Measurements from ENCODE around the gene BEND7. TPM values are rescaled to one million over a fixed set of nuclear protein-coding genes. Genes with fewer than 3 reads are reported as not detected.

BEND7 gene
- total RNA-seq, 1 donor from 2014 or later: 1.3 TPM

DNA sequence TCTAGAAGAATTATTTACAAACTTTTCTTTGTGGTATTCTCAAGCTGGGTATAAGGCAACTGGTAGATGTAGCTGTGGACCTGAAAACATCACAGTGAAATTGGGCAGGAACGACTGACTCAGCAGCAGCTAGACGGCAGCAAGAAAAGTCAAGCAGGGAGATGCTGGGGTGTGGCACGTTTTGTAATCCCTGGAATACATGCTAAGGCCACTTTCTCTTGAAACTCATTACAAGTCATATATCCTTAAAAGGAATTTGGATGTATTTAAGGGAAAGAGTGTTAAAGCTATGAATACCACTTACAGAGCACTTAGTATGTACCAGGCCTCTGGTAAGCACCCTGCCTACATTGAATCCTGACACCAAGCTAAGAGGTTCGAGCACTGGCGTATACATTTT is 17.4 kb downstream of the BEND7 start:
- DNase-seq (ENCODE audit: low read depth) (peak; percentile 13), FAIRE-seq (no peak)
- H3K36me3 ChIP-seq (ENCODE audit: control insufficient read depth, insufficient read depth, low read length): no peaks in the 10 kb centered on the region
- no peaks in the 10 kb centered on the region for H3K27me3 ChIP-seq (ENCODE audit: control insufficient read depth, insufficient read depth, low read length)
- no peak overlapping the region for H3K4me3 ChIP-seq (ENCODE audit: low read depth, low read length)
- TF ChIP-seq, protein P1, sequence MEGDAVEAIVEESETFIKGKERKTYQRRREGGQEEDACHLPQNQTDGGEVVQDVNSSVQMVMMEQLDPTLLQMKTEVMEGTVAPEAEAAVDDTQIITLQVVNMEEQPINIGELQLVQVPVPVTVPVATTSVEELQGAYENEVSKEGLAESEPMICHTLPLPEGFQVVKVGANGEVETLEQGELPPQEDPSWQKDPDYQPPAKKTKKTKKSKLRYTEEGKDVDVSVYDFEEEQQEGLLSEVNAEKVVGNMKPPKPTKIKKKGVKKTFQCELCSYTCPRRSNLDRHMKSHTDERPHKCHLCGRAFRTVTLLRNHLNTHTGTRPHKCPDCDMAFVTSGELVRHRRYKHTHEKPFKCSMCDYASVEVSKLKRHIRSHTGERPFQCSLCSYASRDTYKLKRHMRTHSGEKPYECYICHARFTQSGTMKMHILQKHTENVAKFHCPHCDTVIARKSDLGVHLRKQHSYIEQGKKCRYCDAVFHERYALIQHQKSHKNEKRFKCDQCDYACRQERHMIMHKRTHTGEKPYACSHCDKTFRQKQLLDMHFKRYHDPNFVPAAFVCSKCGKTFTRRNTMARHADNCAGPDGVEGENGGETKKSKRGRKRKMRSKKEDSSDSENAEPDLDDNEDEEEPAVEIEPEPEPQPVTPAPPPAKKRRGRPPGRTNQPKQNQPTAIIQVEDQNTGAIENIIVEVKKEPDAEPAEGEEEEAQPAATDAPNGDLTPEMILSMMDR (IDR thresholded peaks at IDR 0.05; ENCODE audit: insufficient read depth, low read length, severe bottlenecking): no peak

DNA sequence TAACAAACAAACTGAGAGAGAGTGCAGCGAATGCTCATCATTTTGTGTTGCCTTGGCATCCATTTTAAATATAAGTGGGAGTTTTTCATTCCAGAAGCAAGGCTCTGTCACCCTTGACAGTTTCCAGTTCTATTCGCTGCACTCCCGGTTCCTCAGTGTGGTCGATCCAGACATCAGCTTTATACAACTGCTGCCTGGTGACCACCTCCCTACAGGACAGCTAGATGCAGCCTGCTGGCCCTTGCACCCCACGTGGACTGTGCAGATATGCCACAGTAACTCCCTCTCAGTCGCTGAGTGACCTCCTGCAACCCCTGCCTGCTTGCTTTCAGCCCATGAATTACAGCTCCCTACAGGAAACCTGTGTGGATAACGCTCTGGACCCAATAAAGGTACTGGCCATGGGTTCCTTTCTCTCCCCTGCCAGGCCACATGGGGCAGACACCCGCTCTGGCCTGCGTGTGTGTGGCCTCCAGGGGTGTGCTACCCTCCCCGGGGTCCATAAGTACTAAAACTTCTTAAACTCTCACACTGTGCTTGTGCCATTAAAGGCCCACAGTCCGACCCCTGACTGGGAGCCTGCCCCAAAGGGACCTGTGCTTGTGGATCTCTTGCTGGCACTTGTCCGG is 23.6 kb downstream of the BEND7 start:
- no peaks in the 10 kb centered on the region for H3K36me3 ChIP-seq (ENCODE audit: control insufficient read depth, insufficient read depth, low read length)
- DNase-seq (ENCODE audit: low read depth): no peak
- H3K4me3 ChIP-seq (ENCODE audit: low read depth, low read length): no peak overlapping the region
- TF ChIP-seq, protein P1 (IDR thresholded peaks at IDR 0.05; ENCODE audit: insufficient read depth, low read length, severe bottlenecking): no peak
- H3K27me3 ChIP-seq (ENCODE audit: control insufficient read depth, insufficient read depth, low read length): no peaks in the 10 kb centered on the region
- no peak for FAIRE-seq

DNA sequence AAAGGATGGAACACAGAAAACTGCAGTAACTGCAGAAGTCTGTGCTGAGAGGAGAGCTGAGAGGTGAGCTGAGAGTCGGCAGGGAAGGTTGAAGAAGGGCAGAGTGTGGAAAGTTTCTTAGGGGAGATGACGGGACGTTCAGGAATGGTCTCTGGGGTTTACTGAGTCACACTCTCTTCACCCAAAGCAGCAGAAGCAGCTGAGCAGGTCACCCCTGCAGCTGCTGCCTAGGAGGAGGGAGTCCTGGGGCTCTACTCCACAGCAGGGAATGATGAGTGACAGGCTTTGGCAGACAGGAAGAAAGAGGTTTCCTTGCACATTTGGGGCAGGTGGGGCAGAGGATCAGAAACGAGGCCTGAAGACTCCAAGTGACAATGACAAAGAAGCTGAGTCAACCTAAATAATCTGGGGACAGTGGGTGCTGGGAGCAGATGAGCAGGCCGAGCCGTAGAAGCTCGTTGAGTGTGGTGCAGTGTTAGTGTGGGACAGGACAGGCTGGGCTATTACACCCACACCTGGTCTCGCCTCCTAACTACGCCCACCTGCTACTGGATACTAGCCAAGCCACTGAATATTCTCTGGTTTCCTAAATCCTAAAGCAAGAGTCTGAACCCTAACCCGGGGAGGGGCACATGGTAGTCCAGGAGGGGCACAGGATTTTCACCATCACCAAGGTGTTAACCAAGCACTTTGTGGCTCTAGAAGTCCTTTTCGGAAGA is 24.9 kb downstream of the BEND7 start:
- TF ChIP-seq, protein P1 (IDR thresholded peaks at IDR 0.05; ENCODE audit: insufficient read depth, low read length, severe bottlenecking): no peak
- no peak for FAIRE-seq
- peak; percentile 46 for DNase-seq (ENCODE audit: low read depth)
- H3K27me3 ChIP-seq (ENCODE audit: control insufficient read depth, insufficient read depth, low read length): no peaks in the 10 kb centered on the region
- H3K36me3 ChIP-seq (ENCODE audit: control insufficient read depth, insufficient read depth, low read length): no peaks in the 10 kb centered on the region
- no peak overlapping the region for H3K4me3 ChIP-seq (ENCODE audit: low read depth, low read length)

DNA sequence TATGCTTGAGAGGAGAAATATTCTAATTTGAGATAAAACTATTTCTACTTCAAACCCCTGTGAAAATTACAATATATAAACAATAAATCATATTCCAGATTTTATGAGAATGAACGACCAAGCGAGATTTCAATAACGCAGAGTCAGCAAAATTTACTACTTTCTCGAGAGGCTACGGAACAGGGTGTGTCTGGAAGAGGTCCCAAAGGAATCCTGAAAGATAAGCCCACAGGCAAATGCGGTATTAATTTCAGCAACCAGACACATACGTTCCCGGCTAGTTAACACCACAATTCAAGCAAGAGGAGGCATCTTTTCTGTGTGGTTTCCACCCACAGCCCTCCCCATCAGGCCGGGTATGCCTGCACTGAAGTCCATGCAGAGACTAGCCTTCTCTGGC is 26.4 kb downstream of the BEND7 start:
- FAIRE-seq: no peak
- DNase-seq (ENCODE audit: low read depth): no peak
- no peaks in the 10 kb centered on the region for H3K27me3 ChIP-seq (ENCODE audit: control insufficient read depth, insufficient read depth, low read length)
- H3K36me3 ChIP-seq (ENCODE audit: control insufficient read depth, insufficient read depth, low read length): no peaks in the 10 kb centered on the region
- no peak overlapping the region for H3K4me3 ChIP-seq (ENCODE audit: low read depth, low read length)
- TF ChIP-seq, protein P1 (IDR thresholded peaks at IDR 0.05; ENCODE audit: insufficient read depth, low read length, severe bottlenecking): no peak

DNA sequence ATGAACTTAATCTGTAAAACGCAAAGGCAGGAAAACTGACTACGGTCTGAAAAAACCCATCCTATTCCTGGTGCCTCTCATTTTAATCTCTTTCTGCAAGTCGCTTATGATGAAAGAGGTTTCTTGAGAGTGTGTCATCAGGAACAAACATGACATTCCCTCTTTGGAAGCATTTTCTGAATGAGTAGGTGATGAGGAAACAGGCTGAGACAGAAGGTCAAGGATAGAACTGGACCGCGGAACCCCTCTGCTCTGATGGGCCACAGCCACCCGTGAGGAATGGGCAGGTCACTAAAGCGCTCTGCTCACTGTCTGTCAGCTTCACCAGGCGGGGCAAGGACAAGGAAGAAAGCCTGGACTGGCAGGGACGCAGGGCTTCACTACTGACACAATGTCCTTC is 28.6 kb downstream of the BEND7 start:
- TF ChIP-seq, protein P1 (IDR thresholded peaks at IDR 0.05; ENCODE audit: insufficient read depth, low read length, severe bottlenecking): no peak
- no peak for FAIRE-seq
- H3K36me3 ChIP-seq (ENCODE audit: control insufficient read depth, insufficient read depth, low read length): no peaks in the 10 kb centered on the region
- no peaks in the 10 kb centered on the region for H3K27me3 ChIP-seq (ENCODE audit: control insufficient read depth, insufficient read depth, low read length)
- H3K4me3 ChIP-seq (ENCODE audit: low read depth, low read length): no peak overlapping the region
- DNase-seq (ENCODE audit: low read depth): no peak
